ENCODE results near the gene ATP11B. TPM values are rescaled to one million over a fixed set of nuclear protein-coding genes. Genes with fewer than 3 reads are reported as not detected.

Gene ATP11B
- total RNA-seq, 1 experiment from 2014 or later, result 47.8 TPM

- DNase-seq (ENCODE audit: low read depth), result peak; percentile 30
Observed at GRCh38 chr3:182909318-182910040, 116.2 kb downstream of the ATP11B start.

- DNase-seq (ENCODE audit: low read depth), result no peak
Observed at GRCh38 chr3:182910936-182911781, 117.9 kb downstream of the ATP11B start.

- no peak for DNase-seq (ENCODE audit: low read depth)
Observed at GRCh38 chr3:182911782-182912111, 118.4 kb downstream of the ATP11B start.

GRCh38 chr3:182912474-182912873 lies 119.2 kb downstream of the ATP11B start:
- no peak for DNase-seq (ENCODE audit: low read depth)

- DNase-seq (ENCODE audit: low read depth), result no peak
Observed at GRCh38 chr3:182913889-182914288, 120.6 kb downstream of the ATP11B start.

GRCh38 chr3:182914341-182914740 lies 121.0 kb downstream of the ATP11B start:
- no peak for DNase-seq (ENCODE audit: low read depth)

GRCh38 chr3:182917134-182917533 lies 123.8 kb downstream of the ATP11B start:
- DNase-seq (ENCODE audit: low read depth), result no peak

GRCh38 chr3:182919866-182920357 lies 126.6 kb downstream of the ATP11B start:
- DNase-seq (ENCODE audit: low read depth), result no peak

GRCh38 chr3:182920515-182921084 lies 127.3 kb downstream of the ATP11B start:
- no peak for DNase-seq (ENCODE audit: low read depth)

GRCh38 chr3:182921665-182922355 lies 128.5 kb downstream of the ATP11B start:
- DNase-seq (ENCODE audit: low read depth), result no peak

GRCh38 chr3:182925330-182925943 lies 132.1 kb downstream of the ATP11B start:
- no peak for DNase-seq (ENCODE audit: low read depth)

- DNase-seq (ENCODE audit: low read depth), result no peak
Observed at GRCh38 chr3:182925944-182926337, 132.6 kb downstream of the ATP11B start.

GRCh38 chr3:182935803-182936202 lies 142.5 kb downstream of the ATP11B start:
- no peak for DNase-seq (ENCODE audit: low read depth)

- no peak for DNase-seq (ENCODE audit: low read depth)
Observed at GRCh38 chr3:182936239-182936917, 143.1 kb downstream of the ATP11B start.

GRCh38 chr3:182936918-182937285 lies 143.6 kb downstream of the ATP11B start:
- DNase-seq (ENCODE audit: low read depth), result no peak

- DNase-seq (ENCODE audit: low read depth), result no peak
Observed at GRCh38 chr3:182937293-182938051, 144.2 kb downstream of the ATP11B start.

GRCh38 chr3:182940266-182940808 lies 147.0 kb downstream of the ATP11B start:
- DNase-seq (ENCODE audit: low read depth), result no peak

- no peak for DNase-seq (ENCODE audit: low read depth)
Observed at GRCh38 chr3:182941719-182942118, 148.4 kb downstream of the ATP11B start.

GRCh38 chr3:182947888-182948287 lies 154.6 kb downstream of the ATP11B start:
- DNase-seq (ENCODE audit: low read depth), result peak; percentile 20

- DNase-seq (ENCODE audit: low read depth), result no peak
Observed at GRCh38 chr3:182948305-182948704, 155.0 kb downstream of the ATP11B start.

All from M059J (cell line).